DOHH2 (cell line): Measurements from ENCODE around the gene TUT1.
"Not testable (repeated sequence)": the region's sequence is repeated elsewhere in the genome, so short reads cannot be mapped to it uniquely, and the experiment has no call there.

Source experiments
- H3F3A ChIP-seq: fragments of 200-600 bp; sonication (generic), shearing (Covaris generic); 2 replicates; pipeline ENCODE4 v1.6.0; 2016; ENCODE audit warnings: antibody characterized with exemption, mild to moderate bottlenecking; ENCODE audit not compliant: control insufficient read depth, insufficient read depth
- H3K27ac ChIP-seq: fragments of 200-600 bp; sonication (generic); 2 replicates; pipeline ENCODE4 v1.5.1; 2014; ENCODE audit warnings: low read depth, mild to moderate bottlenecking, low read length, moderate library complexity
- H3K27me3 ChIP-seq: fragments of 200-600 bp; sonication (generic); 2 replicates; pipeline ENCODE4 v1.6.1; 2014; ENCODE audit warnings: mild to moderate bottlenecking, low read length, mixed read lengths; ENCODE audit not compliant: control insufficient read depth
- H3K36me3 ChIP-seq: fragments of 200-600 bp; sonication (generic); 2 replicates; pipeline ENCODE4 v1.6.1; 2014; ENCODE audit warnings: mild to moderate bottlenecking, low read length, moderate library complexity, mixed read lengths; ENCODE audit not compliant: control insufficient read depth
- H3K4me1 ChIP-seq: fragments of 200-600 bp; sonication (generic); 2 replicates; pipeline ENCODE4 v1.6.1; 2014; ENCODE audit warnings: mild to moderate bottlenecking, low read length, mixed read lengths; ENCODE audit not compliant: control insufficient read depth
- H3K4me2 ChIP-seq: fragments of 200-600 bp; sonication (generic); 2 replicates; pipeline ENCODE4 v1.6.0; 2014; ENCODE audit warnings: mild to moderate bottlenecking, low read length, moderate library complexity
- H3K4me3 ChIP-seq: fragments of 200-600 bp; sonication (generic); 2 replicates; pipeline ENCODE4 v1.5.1; 2014; ENCODE audit warnings: mild to moderate bottlenecking, low read length, mixed read lengths
- H3K79me2 ChIP-seq: fragments of 200-600 bp; sonication (generic); 2 replicates; pipeline ENCODE4 v1.6.1; 2014; ENCODE audit warnings: mild to moderate bottlenecking, low read length, mixed read lengths; ENCODE audit not compliant: control insufficient read depth
- H3K9me2 ChIP-seq: fragments of 200-600 bp; sonication (generic); replicated peaks from 2 replicates; pipeline ENCODE4 v1.6.1; 2014; ENCODE audit warnings: mild to moderate bottlenecking, low read length, mixed read lengths; ENCODE audit not compliant: control insufficient read depth
- H3K9me3 ChIP-seq: fragments of 200-600 bp; sonication (generic); 2 replicates; pipeline ENCODE4 v1.6.1; 2014; ENCODE audit warnings: antibody characterized with exemption, low read length, mixed read lengths; ENCODE audit not compliant: control insufficient read depth, insufficient read depth
- H4K20me1 ChIP-seq: fragments of 200-600 bp; sonication (generic); 2 replicates; pipeline ENCODE4 v1.6.0; 2014; ENCODE audit warnings: low read depth, mild to moderate bottlenecking, antibody characterized with exemption, low read length, moderate library complexity; ENCODE audit not compliant: control insufficient read depth, insufficient read depth
- EZH2phosphoT487 ChIP-seq: fragments of 200-600 bp; sonication (generic); IDR thresholded peaks from 2 replicates; pipeline ENCODE4 v1.6.1; 2017; ENCODE audit warnings: borderline replicate concordance, mild to moderate bottlenecking, antibody characterized with exemption, low read length, moderate library complexity, mixed read lengths
- TF ChIP-seq, protein P1 (sequence below): fragments of 200-600 bp; sonication (generic); IDR thresholded peaks from one replicate; pipeline ENCODE4 v1.5.1; 2014; ENCODE audit warnings: antibody characterized with exemption, mild to moderate bottlenecking, low read depth, low read length; ENCODE audit not compliant: poor library complexity, severe bottlenecking

TUT1 gene

DNA sequence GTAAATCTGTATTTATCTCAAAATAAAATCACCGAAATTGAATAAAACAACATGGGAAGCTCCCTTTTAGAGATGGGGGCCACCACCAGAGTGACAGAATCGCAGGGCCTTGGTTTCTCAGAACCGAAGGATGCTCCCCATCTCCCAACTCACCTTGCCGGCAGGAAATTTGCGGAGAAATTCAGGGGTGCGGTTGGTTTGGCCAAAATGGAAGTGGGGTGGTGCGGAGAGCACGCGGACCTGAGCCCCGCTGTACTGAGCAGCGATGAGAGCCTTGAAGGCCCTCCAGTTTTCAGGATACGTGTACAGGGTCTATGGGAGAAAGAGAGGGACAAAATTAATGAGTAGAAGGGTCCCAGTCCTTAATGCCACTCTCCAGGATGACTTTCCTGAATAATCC, 18.9 kb downstream of the TUT1 start:
- H3K9me2 ChIP-seq: no peaks in the 10 kb centered on the region
- H3K9me3 ChIP-seq: no peaks in the 10 kb centered on the region
- peak overlapping the region; percentile 74 for H3K4me2 ChIP-seq
- peaks cover 4% of the 10 kb centered on the region; the same call in 1 of the 2 replicates for H4K20me1 ChIP-seq
- H3K79me2 ChIP-seq: peaks cover 78% of the 10 kb centered on the region
- peaks cover 48% of the 10 kb centered on the region for H3K4me1 ChIP-seq
- H3F3A ChIP-seq: peaks cover 8% of the 10 kb centered on the region
- TF ChIP-seq EZH2phosphoT487: no peak
- TF ChIP-seq, protein P1, sequence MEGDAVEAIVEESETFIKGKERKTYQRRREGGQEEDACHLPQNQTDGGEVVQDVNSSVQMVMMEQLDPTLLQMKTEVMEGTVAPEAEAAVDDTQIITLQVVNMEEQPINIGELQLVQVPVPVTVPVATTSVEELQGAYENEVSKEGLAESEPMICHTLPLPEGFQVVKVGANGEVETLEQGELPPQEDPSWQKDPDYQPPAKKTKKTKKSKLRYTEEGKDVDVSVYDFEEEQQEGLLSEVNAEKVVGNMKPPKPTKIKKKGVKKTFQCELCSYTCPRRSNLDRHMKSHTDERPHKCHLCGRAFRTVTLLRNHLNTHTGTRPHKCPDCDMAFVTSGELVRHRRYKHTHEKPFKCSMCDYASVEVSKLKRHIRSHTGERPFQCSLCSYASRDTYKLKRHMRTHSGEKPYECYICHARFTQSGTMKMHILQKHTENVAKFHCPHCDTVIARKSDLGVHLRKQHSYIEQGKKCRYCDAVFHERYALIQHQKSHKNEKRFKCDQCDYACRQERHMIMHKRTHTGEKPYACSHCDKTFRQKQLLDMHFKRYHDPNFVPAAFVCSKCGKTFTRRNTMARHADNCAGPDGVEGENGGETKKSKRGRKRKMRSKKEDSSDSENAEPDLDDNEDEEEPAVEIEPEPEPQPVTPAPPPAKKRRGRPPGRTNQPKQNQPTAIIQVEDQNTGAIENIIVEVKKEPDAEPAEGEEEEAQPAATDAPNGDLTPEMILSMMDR: no peak
- H3K4me3 ChIP-seq: peak overlapping the region; percentile 93
- no peaks in the 10 kb centered on the region for H3K27me3 ChIP-seq
- H3K27ac ChIP-seq: peak overlapping the region; percentile 68
- H3K36me3 ChIP-seq: peaks cover 92% of the 10 kb centered on the region

- not testable (repeated sequence) for H3K9me3 ChIP-seq, H3K27me3 ChIP-seq, H3F3A ChIP-seq, H4K20me1 ChIP-seq, H3K27ac ChIP-seq, H3K9me2 ChIP-seq
- Histone ChIP-seq H3K79me2 (peaks cover 87% of the 10 kb centered on the region), H3K36me3 (peaks cover 92% of the 10 kb centered on the region), H3K4me2 (peak overlapping the region; percentile 74), H3K4me1 (peaks cover 48% of the 10 kb centered on the region), H3K4me3 (peak overlapping the region; percentile 93)
Observed at GRCh38 chr11:62571493-62571892, 19.8 kb downstream of the TUT1 start.

DNA sequence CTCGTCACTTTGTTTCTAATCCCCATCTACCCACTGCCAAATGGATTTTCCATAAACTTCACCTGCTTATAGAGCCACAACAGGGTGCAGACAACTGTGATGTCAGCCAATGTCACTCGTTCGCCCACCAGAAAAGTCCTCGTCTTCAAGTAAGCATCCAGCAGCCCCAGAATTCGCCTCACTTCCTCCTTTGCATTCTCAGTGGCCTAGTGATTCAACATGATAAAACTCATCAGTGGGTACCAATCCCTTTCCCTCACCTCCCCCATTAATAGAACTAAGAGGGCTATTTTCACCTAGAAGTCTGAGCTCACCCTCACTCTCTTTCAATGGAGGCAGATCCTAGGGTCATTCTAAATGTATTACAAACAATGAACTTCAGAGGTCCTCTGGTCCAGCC, 20.4 kb downstream of the TUT1 start:
- H3F3A ChIP-seq: peaks cover 10% of the 10 kb centered on the region
- not testable (repeated sequence) for H3K27ac ChIP-seq, H3K9me2 ChIP-seq, H4K20me1 ChIP-seq, H3K9me3 ChIP-seq, H3K27me3 ChIP-seq
- H3K79me2 ChIP-seq: peaks cover 89% of the 10 kb centered on the region
- H3K4me1 ChIP-seq: peaks cover 46% of the 10 kb centered on the region
- H3K4me3 ChIP-seq: peak overlapping the region; percentile 93; the same call in 1 of the 2 replicates
- peak overlapping the region; percentile 74 for H3K4me2 ChIP-seq
- peaks cover 92% of the 10 kb centered on the region for H3K36me3 ChIP-seq

DNA sequence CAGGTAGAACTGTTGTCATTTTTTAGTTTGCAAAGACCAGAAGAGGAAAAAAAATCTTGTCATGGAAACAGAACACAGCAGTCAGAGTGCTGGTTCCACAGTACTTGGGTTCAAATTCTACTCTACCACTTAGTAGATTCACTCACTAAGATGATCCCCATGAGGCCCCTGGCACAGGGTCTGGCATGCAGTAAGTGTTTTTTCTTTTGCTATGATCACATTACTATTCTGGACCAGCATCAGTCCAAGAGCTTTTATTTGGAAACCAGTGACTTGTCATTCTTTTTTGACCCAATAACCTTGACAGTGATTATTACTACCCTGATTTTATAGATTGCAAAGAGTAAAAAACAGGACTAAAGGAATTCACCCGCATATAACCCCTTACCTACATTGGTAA, 21.7 kb downstream of the TUT1 start:
- TF ChIP-seq, protein P1: no peak
- TF ChIP-seq EZH2phosphoT487: no peak
- Histone ChIP-seq H3K4me1 (peaks cover 34% of the 10 kb centered on the region), H3K4me3 (no peak overlapping the region), H3K27me3 (no peaks in the 10 kb centered on the region), H3K79me2 (peaks cover 81% of the 10 kb centered on the region), H3K9me3 (no peaks in the 10 kb centered on the region), H4K20me1 (peaks cover 4% of the 10 kb centered on the region; the same call in 1 of the 2 replicates), H3F3A (peaks cover 9% of the 10 kb centered on the region), H3K9me2 (no peaks in the 10 kb centered on the region), H3K4me2 (no peak overlapping the region), H3K27ac (no peak overlapping the region), H3K36me3 (peaks cover 91% of the 10 kb centered on the region)
